ENCODE measurements around the gene SLCO3A1.

The SLCO3A1 gene

DNA sequence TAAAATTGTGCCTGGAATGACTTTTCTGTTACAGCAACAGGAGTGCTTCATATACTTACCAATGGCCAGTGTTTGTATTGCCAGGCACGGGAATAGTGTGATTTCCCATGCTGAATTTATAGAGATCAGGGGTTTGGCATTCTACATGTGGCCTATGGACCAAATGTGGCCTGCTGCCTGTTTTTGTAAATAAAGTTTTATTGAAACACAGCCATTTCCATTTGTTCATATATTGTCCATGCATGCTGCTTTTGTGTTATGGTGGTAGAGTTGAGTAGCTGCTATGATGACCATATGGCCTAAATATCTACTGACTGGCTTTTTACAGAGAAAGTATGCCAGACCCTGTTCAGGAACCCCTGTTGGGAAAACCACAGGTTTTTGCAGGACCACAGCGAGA, 55.6 kb downstream of the SLCO3A1 start:
- no peak for DNase-seq (ENCODE audit: extremely low read depth in 1 of 2, low read depth in 1 of 2)

DNA sequence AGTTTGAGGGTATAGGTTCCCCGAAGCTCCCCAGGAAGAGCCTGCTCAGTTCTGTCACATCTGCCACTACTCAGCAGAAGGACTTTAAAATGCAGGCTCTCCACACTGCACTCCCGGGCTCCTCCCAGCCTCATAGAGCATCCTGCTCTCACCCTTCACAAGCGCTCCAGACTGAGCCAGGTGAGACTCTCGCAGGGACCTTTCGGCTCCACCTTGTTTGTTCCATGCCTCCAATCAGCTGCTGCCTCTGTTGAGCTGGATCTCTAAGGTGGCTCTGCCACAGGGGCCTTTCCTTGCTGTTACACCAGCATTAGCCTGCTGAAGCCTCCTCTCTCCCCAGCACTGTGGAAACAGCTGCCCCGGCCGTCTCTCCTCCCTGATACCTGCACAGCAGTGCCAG, 56.1 kb downstream of the SLCO3A1 start:
- DNase-seq (ENCODE audit: extremely low read depth in 1 of 2, low read depth in 1 of 2), result no peak

DNA sequence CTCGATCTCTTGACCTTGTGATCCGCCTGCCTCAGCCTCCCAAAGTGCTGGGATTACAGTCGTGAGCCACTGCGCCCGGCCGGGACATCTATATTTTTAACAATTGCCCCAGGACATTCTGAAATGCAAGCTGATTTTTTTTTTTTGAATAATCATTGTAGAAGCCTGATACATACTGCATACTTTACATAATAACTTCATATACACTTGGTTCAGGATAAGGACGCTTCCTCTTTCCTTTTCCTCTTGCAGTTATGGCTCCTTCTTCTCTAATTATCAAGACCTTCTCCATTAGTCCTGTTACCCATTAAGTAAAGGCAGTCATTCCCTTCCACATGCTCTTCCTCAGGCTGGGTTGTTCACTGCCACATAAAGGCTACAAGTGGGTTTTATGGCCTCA, 58.3 kb downstream of the SLCO3A1 start:
- DNase-seq (ENCODE audit: extremely low read depth in 1 of 2, low read depth in 1 of 2), result no peak

DNA sequence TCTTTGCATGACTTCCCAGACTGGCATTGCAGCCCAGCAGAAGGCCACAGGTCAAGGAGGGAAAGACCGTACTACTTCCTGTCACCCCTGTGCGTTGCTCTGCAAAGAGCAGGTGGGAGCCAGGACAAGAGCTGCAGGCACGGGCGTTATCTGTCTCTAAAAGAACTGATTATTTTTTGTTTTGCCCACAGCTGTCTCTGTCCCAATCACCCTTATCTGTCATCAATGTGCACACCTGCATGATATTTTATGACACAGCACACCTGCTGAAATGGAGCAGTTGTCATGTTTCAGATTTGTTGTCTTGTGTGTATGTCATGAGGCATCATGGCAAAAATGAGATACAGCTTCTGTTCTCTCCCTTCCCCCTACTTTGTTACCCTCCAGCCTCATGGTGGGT, 58.8 kb downstream of the SLCO3A1 start:
- no peak for DNase-seq (ENCODE audit: extremely low read depth in 1 of 2, low read depth in 1 of 2)

DNA sequence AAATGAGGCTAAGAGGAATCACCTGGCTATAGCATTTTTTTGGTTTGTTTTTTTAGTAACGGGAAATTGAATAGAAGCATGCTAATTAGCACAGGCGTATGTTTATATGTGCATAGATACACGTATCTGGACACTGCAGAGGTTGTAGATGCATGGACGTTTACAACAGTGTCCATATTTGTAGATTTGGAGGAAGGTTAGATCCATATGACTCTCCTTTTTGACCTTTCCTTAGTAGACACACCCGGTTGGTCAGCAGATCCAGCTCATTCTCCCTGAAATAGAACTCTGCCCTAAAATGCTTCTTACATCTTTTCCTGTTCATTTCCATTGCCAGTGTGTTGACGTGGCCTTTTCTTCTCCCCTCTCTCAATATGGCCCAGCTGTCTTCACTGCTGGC, 60.1 kb downstream of the SLCO3A1 start:
- no peak for DNase-seq (ENCODE audit: extremely low read depth in 1 of 2, low read depth in 1 of 2)

DNA sequence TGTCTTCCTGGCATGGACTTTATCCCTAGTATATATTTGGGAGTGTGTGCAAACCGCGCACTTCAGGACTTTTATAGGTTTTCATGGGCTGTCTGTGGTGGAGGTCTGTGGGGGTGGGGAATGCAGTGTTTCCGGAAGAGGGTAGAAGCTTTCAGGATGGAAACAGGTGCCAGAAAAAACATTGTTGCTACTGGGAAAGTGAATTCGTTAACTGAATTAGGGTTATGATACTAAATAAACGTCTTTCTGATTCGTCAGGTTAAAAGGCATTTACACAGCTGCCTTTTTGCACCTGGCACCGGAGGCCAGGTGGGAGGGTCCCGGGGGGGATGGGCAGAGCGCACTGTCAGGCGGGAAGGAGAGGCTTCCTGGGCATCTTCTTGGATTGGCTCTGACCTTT, 62.1 kb downstream of the SLCO3A1 start:
- DNase-seq (ENCODE audit: extremely low read depth in 1 of 2, low read depth in 1 of 2), result no peak

DNA sequence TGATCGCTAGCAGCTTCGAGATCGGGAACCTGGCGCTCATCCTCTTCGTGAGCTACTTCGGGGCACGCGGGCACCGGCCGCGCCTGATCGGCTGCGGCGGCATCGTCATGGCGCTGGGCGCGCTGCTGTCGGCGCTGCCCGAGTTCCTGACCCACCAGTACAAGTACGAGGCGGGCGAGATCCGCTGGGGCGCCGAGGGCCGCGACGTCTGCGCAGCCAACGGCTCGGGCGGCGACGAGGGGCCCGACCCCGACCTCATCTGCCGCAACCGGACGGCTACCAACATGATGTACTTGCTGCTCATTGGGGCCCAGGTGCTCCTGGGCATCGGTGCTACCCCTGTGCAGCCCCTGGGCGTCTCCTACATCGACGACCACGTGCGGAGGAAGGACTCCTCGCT, 62.5 kb downstream of the SLCO3A1 start:
- no peak for DNase-seq (ENCODE audit: extremely low read depth in 1 of 2, low read depth in 1 of 2)

DNA sequence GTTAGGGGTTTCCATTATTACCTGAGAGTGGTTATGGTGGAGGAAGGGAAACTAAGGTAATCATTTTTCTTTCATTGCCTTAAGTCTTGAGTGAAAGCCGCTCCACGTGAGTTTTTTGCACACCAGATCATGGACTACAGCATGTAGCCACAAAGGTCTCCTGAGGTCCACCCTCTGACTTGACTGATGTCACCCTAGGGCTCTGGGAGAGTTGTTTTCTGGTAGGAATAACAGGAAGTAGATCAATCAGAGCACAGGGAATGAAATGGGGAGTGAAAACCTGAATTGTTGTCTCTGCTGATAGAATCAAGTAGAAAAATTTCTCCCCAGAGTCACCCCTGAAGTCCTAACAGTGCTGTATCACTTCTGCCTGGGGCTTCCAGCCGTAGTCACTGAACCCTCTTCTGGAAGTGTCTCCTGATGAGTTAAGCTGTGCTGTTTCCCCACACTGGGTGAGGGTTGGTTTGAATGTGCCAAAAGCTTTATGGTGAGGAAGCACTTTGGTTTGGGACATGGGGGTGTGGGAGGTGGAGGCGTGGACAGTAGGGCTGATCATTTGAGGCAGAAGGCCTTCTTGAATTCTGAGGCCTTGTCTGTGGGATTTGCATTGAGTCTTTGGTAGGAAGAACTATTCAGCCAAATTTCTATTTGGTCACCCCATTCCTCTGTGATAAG, 64.3 kb downstream of the SLCO3A1 start:
- no peak for DNase-seq (ENCODE audit: extremely low read depth in 1 of 2, low read depth in 1 of 2)

DNA sequence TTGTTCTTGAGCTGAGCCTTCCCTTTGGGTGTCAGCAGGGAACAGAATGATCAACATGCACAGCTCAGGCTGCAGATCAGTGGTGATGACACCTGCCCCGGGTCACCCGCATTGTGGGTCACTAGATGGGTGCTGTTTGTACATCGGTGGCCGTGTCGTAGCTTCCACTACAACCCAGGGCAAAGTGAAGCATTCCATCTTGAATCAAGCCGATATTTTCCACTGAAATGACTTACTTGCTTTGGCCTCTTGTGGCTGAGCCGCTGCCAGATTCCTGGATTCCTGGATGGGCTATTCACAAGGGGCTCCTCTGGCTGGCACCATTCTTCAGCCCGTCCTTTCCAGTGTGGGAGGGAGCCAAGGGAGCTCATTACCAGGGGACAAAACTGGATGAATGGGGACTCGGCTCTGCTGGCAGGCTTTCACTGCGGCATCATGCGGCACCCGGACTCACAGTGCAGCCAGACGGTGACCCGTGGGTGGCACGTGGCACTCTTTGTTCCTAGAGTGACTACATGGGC, 65.6 kb downstream of the SLCO3A1 start:
- DNase-seq (ENCODE audit: extremely low read depth in 1 of 2, low read depth in 1 of 2), result no peak

DNA sequence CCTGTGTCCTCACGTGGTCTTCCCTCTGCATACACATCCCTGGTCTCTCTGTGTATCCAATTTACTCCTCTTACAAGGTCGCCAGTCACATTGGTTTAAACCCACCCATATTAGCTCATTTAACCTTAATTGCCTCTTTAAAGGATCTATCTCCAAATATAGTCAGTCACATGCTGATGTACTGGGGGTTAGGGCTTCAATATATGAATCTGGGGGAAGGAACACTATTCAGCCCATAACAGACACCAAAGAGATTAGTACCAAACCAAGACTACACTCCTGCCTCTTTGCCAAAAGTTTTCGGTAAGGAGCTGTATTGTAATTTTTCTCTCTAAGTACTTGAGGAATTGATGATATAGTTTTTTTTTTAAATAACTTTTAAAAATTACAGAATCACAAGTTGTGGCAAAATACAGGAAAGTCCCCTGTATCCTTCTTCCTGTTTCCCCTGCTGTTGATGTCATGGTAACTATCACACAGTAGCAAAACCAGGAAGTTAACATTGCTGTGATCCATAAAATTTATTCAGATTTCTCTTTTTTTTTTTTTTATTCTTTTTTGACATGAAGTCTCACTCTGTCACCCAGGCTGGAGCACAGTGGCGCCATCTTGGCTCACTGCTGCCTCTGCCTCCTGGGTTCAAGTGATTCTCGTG, 67.8 kb downstream of the SLCO3A1 start:
- DNase-seq (ENCODE audit: extremely low read depth in 1 of 2, low read depth in 1 of 2), result no peak

DNA sequence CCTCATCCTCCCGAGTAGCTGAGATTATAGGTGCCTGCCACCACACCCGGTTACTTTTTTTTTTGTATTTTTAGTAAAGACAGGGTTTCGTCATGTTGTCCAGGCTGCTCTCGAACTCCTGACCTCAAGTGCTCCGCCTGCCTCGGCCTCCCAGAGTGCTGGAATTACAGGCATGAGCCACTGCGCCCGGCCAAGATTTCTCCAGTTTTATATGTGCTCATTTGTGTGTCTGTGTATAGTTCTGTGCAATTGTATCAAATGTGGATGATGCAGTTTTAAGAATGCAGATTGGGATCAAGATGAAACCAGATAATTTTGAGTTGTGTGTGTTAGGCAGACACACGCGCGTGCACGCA, 68.3 kb downstream of the SLCO3A1 start:
- DNase-seq (ENCODE audit: extremely low read depth in 1 of 2, low read depth in 1 of 2), result no peak

DNA sequence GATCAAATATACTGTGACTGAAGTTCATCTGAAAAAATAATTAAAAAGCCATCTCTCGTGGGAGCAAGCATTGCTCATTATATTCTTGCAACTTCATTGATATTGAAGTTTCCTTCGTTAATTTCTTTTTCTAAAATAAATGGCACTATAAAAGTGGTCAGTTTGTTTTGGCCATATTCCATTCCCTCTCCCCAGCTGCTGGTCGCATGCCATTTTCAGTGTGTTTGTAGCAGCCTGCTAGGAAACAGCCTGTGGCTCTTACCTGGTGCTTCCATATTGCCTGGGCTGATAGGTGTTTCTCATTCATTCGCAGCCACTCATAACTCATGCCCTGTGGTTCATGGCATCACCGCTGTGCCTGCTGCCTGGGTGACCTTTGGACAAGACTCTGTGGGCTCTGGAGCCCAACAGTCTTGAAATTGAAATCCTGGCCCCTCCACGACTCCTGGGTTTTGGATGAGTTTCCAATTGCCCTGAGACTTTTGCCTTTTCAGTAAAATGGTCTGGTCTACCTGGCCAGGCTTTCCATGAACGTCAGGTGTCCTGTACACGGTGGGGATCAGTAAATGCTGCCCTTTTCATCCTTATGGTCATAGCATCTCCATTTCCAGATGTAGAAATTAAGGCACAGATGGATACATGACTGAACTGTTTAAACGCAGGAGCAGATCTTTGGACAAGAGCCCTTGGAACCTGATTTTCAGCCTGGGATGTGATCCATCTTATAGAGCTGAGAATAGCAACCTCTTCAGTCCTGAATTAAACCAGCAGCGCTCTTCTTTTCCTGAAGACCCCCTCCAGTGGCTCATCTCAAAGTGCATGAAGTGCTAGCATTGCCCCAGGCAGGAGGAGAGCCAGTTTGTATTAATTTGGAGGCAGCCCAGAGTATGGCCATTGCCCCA, 69.4 kb downstream of the SLCO3A1 start:
- DNase-seq (ENCODE audit: extremely low read depth in 1 of 2, low read depth in 1 of 2), result no peak

DNA sequence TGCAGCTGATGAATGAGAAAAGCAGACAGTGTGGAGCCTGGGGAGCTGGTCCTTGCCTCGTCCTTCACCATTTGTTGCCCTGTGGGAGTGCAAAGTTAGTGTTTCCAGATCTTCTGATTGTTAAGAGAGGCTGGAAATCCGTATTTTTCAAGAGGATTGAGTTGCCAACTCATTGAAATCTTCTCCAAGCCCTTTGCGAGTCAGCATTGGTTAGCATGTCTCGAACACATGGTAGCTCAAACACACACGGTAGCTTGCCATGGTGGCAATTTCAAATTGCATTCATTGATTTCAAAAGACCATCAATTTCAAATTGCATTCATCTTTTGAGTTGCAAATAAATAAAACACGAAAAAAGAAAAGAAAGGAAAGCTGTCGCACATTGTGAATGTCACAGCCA, 70.7 kb downstream of the SLCO3A1 start:
- no peak for DNase-seq (ENCODE audit: extremely low read depth in 1 of 2, low read depth in 1 of 2)

DNA sequence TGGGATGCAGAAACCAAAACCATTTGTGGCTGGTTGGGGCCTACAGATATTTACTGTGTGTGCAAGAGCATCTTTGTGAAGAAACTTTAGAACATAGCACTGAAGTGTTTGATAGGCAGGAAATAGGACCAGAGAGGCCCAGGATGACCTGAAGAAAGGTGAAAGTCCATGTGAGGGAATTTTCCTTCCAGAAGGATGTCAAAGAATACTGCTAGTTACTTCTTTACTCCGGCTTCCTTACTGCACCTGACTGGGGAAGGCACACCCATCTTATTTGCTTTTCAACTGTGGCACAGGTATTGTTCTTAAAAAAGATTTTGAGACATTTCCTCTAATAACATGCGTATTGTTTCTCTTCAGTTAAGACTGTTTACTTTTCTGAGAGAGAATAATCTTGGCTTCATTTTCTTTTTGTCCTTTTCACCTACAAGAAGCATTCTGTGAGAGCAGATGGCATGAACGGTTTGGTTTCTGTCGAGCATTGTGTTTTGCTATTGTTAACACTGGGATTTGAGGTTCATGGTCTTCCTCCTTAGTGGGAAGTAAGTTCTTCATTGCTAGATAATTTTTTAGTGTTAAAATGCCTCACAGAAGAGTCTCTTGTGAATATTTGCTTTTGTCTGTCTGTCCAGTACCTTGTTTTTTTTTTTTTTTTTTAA, 71.5 kb downstream of the SLCO3A1 start:
- DNase-seq (ENCODE audit: extremely low read depth in 1 of 2, low read depth in 1 of 2), result no peak

DNA sequence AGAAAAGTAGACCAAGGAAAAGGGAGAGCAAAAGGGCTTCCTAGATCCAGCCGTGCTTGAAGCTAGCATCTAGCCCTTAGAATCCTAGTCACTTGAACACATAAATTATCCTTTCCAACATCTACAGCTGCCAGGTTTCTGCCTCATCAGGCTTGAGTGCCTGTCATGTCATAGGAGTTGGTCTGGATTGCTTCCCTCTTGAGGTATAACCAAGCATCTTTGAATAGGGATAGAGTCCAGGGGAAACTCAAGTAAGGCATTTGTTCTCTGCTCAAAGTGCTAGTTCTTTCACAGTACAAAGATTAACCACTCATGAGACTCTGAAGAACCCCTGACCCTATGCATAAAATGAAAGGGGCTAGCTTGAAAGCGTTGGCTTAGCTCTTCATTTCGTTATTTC, 72.3 kb downstream of the SLCO3A1 start:
- DNase-seq (ENCODE audit: extremely low read depth in 1 of 2, low read depth in 1 of 2), result no peak

DNA sequence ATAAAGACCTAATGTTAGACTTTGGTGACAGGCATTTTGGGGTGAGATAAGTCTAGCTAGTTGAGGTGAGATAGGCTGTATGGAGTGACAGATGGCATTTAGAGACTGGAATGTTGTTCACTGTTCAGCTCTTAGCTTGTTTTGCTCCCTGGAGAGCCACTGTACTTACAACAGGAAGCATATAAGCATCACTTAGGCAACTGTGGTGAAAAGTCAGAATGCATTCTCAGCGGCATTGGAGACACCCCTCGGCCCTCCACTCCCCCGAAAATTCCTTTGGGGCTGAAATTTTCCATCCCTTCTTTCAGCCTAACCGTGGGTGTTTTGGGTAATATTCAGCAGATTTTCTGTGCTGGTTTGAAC, 73.4 kb downstream of the SLCO3A1 start:
- DNase-seq (ENCODE audit: extremely low read depth in 1 of 2, low read depth in 1 of 2), result no peak

DNA sequence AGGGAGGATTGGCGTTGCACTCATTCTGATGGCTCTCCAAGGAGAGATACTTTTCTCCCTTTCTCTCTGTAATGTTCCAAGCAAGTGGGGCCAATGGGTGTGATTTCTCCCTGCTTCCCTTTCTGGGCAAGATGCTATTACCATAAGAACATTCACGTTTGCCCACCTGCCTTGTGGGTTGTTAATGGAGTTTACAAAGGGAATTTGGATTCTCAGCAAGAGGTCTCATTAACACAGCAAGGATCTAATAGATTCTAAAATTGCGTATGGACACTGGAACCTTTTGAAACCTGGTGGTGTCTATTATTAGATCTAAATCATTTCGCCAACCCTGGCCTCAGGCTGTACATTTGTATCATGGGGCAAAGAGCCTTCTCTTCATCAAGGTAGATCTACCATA, 74.1 kb downstream of the SLCO3A1 start:
- DNase-seq (ENCODE audit: extremely low read depth in 1 of 2, low read depth in 1 of 2), result no peak

DNA sequence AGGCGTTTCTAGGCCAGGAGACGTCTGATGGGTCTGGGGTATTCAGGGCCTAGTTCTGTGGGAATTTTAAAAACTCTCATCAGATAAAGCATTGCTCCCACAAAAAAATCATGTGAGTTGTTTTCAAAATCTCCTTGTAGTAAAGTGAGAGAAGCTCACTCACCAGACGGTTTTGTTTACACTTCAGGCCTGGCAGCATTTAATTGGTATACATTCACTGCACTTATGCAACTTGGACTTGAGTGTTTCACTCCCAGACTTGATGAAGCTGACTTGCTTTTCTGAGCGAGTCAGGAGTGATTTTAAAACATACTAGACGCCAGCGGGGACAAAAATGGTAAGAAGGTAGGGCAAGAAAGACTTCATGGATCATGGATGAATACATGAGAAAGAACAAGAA, 75.2 kb downstream of the SLCO3A1 start:
- DNase-seq (ENCODE audit: extremely low read depth in 1 of 2, low read depth in 1 of 2), result no peak

DNA sequence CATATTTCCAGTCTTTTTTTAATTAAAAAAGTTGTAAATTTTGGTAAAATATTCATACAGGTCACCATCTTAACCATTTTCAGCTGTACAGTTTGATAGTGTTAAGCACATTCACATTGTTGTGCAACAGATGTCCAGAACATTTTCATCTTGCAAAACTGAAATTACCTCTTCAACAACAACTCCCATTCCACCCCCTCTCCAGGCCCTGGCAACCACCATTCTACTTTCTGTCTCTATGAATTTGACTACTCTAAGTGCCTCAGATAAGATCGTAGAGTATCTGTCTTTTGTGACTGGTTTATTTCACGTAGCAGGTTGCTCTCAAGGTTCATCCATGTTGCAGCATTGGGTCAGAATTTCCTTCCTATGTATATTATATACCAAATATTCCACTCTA, 76.0 kb downstream of the SLCO3A1 start:
- no peak for DNase-seq (ENCODE audit: extremely low read depth in 1 of 2, low read depth in 1 of 2)

DNA sequence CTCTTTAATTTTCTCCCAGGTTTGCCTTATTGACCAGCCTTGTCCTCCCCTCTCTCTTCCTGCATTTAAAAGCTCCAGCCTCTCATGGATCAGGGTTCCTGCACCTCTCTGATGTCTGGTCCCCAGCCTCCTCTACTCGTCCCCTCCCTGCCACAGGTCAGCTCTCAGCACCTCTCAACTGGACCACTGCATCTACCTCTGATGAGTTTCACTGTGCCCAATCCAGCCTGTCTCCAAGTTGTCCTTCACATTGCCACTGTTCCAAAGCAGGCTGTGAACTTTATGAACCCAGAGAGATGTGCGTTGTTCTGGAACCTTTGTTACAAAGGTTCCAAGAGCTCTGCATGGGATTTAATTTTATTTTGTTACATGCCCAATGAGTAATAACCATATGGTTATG, 76.6 kb downstream of the SLCO3A1 start:
- DNase-seq (ENCODE audit: extremely low read depth in 1 of 2, low read depth in 1 of 2), result no peak

DNA sequence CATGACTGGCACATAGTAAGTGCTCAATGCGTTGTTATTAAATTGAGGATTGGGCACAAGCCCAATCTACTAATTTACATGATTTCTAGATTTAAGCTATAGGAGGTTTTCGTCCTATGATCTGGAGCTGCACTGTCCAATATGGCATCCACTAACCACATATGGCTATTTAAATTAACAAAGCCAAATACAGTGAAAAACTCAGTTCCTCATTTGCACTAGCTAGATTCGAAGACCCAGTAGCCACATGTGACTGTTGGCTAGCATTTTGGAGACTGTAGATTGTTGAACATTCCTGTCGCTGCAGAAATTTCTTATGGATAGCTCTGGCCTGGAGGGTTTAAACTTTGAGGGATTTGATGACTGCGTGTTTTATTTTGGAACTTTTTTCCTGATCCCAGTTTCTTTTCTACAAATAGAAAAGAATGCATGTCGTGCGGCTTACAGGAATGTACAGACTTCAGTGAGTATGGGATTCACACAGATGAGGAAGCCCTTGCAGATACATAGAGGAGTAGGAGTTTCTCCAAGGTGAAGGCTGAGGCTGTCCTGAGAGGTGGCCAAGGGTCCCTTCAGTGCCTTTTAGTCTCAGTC, 82.8 kb downstream of the SLCO3A1 start:
- no peak for DNase-seq (ENCODE audit: extremely low read depth in 1 of 2, low read depth in 1 of 2)
